ENCODE data around the gene MYO5B.

MYO5B gene

DNA sequence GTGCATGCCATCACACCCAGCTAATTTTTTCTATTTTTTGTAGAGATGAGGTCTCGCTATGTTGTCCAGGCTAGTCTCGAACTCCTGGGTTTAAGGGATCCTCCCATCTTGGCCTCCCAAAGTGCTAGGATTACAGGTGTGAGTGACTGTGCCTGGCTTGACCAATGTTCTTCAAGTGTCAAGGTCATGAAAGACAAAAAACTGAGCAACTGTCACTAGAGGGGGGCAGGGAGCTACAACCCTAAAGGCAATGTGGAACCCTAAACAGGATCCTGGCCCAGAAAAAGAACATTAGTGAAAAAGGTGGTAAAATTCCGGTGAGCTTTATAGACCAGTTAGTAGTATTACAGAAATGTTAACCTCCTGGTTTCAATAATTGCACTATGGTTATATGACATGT is 7.3 kb downstream of the MYO5B start:
- no peak for DNase-seq

GRCh38 chr18:50186385-50186784 is 8.6 kb downstream of the MYO5B start:
- no peak for DNase-seq

DNA sequence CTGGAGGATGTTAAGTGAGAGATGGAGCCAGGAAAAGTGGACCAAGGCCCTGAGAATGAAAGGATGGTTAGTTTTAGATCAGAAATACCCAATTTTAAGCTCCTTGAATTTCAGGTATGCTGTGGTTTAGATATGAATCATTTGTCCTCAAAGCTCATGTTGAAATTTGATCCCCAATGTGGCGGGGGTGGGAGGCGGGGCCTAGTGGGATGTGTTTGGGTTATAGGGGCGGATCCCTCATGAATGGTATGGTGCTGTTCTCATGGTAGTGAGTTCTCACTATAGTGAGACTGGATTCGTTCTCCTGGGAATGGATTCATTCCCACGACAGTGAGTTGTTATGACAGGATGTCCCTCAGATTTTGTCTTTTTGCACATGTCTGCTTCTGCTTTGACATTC is 11.4 kb downstream of the MYO5B start:
- no peak for DNase-seq

- no peak for DNase-seq
Observed at GRCh38 chr18:50182511-50182910, 12.4 kb downstream of the MYO5B start.

DNA sequence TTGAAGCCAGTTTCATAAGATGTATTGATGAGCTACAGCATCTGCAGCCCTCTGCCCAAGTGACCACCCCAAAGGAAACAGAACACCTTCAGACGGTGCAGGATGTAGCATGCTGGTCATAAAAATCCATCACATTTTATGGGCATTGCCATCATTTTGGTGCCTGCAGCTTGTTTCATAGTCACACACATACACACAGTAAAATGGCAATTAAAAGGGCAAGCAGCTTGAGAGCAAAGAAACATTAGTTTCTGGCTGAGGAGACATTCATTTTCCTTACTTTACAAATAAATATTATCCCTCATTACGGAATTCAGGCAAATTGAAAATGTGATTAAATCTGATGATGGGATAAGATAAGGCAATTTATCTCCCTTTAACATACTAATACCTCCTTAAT is 13.4 kb downstream of the MYO5B start:
- no peak for DNase-seq

GRCh38 chr18:50179465-50179864 is 15.5 kb downstream of the MYO5B start:
- no peak for DNase-seq

- no peak for DNase-seq
Observed at GRCh38 chr18:50177294-50177992, 17.5 kb downstream of the MYO5B start.

DNA sequence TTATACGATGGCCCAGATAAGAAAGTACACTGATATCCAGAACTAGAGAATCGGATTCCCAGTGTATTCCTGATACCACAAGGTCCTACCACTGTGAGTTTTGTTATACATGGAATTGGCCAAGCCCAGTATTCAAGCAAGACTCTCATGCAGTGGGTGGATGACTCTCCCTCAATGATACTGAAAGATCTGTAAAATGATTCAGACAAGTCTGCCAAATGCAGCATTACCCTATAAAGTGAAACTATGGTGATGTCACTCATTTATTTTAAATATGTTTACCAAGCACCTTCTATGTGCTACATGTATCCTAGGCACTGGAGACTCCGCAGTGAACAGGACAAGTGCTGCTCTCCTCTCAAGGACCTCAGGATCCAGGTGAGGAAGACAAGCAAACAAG is 22.6 kb downstream of the MYO5B start:
- DNase-seq, result no peak

DNA sequence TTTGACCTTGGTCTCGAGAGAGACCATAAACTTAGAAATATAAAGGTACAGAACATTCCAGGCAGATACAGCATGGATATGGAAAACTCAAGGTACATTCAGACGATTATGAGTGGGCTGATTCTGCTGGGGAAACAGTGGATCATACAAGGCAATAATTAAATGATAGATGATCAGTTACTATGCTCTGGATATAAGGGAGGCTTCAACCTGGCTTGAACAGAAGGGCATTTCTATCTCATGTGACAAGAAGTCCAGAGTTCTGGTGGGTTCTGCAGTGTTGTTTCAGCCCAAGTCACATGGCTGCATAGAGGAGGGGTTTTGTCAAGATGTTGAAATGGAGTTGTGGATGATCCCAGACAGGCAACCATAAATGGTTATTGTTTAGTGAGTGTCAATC is 23.5 kb downstream of the MYO5B start:
- DNase-seq, result no peak

DNA sequence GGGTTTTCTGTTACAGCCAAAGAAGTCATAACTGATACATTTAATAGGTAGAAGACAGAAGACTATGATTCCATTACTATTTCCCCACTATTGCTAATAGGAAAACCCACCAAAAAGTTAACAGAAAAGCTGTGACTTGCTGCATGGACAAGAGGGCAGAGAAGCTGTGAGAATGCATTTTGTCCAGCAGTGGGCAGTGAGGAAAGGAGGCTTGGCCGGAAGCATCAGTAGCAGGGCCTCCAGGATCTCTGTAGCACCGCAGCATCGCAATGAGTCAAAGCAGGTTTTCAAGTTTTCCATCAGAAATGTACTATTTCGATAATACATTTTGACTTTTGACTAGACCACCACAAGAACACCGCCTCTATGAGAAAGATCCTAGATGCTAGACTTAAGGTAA is 24.9 kb downstream of the MYO5B start:
- no peak for DNase-seq

GRCh38 chr18:50169149-50169548 is 25.8 kb downstream of the MYO5B start:
- DNase-seq, result no peak

GRCh38 chr18:50167966-50168365 is 27.0 kb downstream of the MYO5B start:
- DNase-seq, result no peak

DNA sequence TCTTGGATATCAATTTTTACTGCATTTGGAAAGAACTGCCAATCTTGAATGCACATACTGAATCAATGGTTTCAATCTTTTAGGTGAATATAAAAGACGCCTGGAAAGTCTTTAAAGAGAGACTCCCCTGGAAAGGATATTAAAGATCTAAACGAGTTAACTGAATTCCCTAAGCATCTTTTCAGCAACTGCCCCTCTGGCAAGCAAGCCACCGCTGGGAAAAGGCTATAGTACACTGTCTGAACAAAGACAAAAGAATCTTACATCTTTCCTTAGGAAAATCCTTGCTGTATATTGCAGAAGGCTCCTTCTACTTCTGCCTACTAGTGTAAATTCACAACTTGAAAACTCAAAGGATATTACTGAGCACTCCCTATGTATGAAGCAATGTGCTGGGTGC is 28.0 kb downstream of the MYO5B start:
- DNase-seq, result no peak

DNA sequence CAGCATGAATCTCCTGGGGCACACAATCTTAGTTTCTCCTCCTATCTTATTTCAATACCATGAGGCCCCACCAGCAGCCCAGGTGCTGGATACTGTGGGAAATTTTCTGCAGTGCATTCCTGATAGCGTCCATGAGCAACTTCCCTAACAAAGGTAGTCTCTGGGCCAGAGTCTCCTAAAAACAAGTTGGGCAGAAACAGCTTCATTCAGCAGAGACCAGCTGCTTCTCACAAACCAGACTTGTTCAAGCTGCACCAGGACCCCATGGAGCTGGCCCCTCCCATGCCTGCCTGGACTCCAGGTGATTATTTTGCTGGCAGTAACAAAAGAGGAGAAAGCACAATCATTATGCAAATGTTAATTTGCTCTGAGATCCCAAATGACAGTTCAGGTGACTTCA is 31.4 kb downstream of the MYO5B start:
- DNase-seq, result no peak

DNA sequence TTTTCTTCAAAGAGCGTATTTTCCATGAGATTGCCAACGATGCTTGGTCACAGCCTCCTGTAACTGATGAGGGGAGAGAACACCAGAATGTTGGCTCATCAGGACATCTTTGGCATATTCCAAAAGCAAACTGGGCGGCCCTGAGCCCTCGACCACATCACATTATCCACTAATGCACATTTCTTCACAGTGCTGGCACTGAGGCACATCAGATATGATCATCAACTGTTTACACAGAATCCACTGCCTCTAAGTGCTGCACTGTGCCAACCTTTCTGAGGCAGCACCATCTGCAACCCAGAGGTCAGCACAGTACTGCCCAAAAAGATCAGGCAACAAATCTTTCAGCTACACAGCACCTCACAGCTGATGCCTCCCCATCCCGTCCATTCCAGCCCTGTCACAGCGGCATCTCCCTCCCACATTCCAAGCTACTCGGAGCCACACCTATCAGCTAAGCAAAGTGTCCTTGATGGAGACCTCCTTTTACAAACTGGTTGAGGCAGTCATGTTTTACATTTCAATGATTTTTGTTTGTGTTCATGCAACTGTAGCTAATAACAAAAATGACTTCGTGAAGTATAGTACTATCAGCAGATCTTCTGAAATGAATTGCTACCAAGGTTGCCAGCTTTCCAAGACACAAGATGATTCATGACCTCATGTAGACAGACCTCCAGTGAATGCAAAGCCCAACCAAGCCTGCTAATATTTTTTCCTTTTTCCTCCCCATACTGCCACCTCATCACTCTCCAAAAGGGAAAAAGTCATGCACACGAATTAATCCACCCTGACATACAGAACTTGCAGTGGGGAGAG is 32.3 kb downstream of the MYO5B start:
- no peak for DNase-seq

DNA sequence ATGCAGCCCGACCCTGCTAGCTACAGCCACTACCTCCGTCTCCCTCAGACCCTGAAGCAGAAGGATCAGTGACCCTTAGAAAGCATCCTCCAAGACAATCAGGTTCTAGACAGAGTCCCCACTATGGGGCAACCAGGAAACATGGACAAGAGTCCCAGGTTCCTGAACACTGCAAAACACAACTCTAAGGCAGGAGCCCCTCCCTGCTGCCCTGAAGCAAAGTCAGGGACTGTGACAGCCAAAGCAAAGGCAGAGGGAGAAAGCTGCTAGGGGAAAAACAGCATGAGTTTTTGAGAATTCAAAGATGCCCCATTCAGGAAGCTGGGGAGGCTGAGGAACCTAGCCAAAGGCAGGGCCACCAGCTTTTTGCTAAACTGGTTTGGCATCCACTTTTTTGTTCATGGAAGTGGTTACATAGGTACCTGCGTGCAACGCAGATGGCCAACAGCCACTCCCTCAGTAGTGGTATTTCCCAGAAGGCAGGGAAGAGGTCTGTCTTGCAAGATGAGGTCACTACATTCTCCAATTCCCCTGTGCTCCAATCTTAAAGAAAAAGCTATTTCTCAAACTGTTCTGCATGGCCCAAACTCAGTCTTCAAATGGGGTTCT is 33.2 kb downstream of the MYO5B start:
- DNase-seq, result no peak

GRCh38 chr18:50159654-50160046 is 35.3 kb downstream of the MYO5B start:
- DNase-seq, result no peak

GRCh38 chr18:50158866-50159653 is 35.9 kb downstream of the MYO5B start:
- DNase-seq, result no peak

- no peak for DNase-seq
Observed at GRCh38 chr18:50155406-50155805, 39.5 kb downstream of the MYO5B start.

GRCh38 chr18:50154420-50154819 is 40.5 kb downstream of the MYO5B start:
- DNase-seq, result no peak

DNA sequence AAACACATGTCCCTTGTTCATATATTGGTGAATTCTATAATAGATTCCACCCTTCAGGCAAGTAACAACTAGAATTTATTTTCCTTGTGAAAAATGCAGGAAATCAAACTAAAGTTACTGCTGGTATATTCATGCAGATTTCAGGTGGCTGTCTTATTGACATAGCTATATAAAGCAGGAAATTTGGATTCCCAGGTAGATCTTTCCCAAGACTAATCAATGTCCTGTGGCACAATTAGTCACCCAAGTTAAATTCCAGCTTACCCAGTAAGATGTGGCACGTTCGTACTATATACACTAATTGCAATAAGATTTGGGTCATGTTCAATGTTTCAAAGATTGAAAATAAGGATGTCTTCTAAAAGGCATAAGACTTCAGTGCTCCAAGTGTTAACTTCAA is 42.0 kb downstream of the MYO5B start:
- no peak for DNase-seq

- no peak for DNase-seq
Observed at GRCh38 chr18:50151926-50152325, 43.0 kb downstream of the MYO5B start.

DNA sequence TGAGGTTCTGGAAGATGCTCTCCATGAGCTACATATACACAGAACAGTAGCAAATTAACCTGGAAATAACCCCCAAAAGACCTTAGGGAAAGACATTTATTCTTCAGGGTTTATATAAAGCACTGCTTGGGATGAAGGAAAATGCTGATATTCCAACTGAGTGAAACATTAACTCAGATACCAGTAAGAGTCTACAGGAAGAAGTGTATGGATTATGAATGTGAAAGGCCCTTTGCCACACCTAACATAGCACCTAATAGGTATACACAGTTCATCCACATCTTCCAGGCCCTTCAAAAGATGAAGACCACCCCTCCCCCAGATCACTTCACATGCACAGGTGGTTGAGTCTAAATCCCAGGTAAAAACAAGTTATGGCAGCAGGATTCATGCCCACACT is 50.4 kb downstream of the MYO5B start:
- no peak for DNase-seq

All from activated CD4-positive, CD25-positive, alpha-beta regulatory T cell treated with anti-CD3 and anti-CD28 coated beads, Interleukin-2, amount 50 U/mL, for 72 hours (primary cell).